ENCODE measurements around the gene SERP2.

The SERP2 gene

GRCh38 chr13:44425041-44425814 is 51.6 kb downstream of the SERP2 start:
- no peak overlapping the region for H3K4me3 ChIP-seq (replicated peaks; ENCODE audit: low read depth, low read length)
- DNase-seq (ENCODE audit: extremely low read depth, low read depth): no peak
- TF ChIP-seq, protein P1, sequence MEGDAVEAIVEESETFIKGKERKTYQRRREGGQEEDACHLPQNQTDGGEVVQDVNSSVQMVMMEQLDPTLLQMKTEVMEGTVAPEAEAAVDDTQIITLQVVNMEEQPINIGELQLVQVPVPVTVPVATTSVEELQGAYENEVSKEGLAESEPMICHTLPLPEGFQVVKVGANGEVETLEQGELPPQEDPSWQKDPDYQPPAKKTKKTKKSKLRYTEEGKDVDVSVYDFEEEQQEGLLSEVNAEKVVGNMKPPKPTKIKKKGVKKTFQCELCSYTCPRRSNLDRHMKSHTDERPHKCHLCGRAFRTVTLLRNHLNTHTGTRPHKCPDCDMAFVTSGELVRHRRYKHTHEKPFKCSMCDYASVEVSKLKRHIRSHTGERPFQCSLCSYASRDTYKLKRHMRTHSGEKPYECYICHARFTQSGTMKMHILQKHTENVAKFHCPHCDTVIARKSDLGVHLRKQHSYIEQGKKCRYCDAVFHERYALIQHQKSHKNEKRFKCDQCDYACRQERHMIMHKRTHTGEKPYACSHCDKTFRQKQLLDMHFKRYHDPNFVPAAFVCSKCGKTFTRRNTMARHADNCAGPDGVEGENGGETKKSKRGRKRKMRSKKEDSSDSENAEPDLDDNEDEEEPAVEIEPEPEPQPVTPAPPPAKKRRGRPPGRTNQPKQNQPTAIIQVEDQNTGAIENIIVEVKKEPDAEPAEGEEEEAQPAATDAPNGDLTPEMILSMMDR (IDR thresholded peaks at IDR 0.05; ENCODE audit: low read depth, low read length, missing control alignments): no peak

GRCh38 chr13:44425815-44426078 is 52.1 kb downstream of the SERP2 start:
- TF ChIP-seq, protein P1 (IDR thresholded peaks at IDR 0.05; ENCODE audit: low read depth, low read length, missing control alignments): no peak
- no peak overlapping the region for H3K4me3 ChIP-seq (replicated peaks; ENCODE audit: low read depth, low read length)
- no peak for DNase-seq (ENCODE audit: extremely low read depth, low read depth)

GRCh38 chr13:44426461-44426860 is 52.8 kb downstream of the SERP2 start:
- no peak overlapping the region for H3K4me3 ChIP-seq (replicated peaks; ENCODE audit: low read depth, low read length)
- TF ChIP-seq, protein P1 (IDR thresholded peaks at IDR 0.05; ENCODE audit: low read depth, low read length, missing control alignments): no peak
- no peak for DNase-seq (ENCODE audit: extremely low read depth, low read depth)

DNA sequence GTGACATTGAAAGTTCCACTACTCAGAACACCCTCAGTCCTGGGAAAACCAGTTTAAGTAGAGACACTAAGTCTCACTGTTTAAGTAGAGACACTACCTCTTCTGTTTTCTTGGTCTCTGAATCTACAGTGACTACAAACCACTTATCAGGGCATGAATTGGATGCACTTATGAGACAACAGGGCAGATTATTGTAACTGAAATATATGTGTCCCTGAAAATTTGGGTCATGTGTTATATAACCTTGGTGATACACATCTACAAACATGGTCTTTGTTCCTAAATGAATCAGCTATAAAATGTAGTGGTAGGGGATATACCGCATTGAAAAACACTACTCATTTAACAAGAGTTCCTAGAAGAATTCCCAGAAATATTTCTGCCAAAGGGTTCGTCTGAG is 55.7 kb downstream of the SERP2 start:
- TF ChIP-seq, protein P1 (IDR thresholded peaks at IDR 0.05; ENCODE audit: low read depth, low read length, missing control alignments): no peak
- no peak for DNase-seq (ENCODE audit: extremely low read depth, low read depth)
- H3K4me3 ChIP-seq (replicated peaks; ENCODE audit: low read depth, low read length): no peak overlapping the region

GRCh38 chr13:44431150-44431549 is 57.5 kb downstream of the SERP2 start:
- DNase-seq (ENCODE audit: extremely low read depth, low read depth): no peak
- TF ChIP-seq, protein P1 (IDR thresholded peaks at IDR 0.05; ENCODE audit: low read depth, low read length, missing control alignments): no peak
- no peak overlapping the region for H3K4me3 ChIP-seq (replicated peaks; ENCODE audit: low read depth, low read length)

DNA sequence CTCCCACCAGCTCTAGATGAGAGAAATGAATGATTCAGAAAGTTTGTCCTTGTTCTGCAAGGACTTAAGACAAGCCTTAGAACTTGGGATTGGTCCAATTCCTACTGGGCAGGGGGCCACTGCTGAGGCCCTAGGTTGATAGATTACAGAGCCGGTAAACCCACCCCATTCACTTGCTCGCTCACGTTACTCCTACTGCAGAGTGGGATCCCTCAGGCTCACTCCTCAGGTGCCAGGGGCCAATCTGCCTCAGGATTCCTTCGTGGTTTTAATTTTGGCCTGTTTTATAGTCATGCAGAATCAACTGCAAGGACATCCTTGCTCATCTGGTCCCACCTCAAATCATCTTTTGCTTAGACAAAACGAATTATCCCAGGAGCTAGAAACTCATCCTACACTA is 59.0 kb downstream of the SERP2 start:
- TF ChIP-seq, protein P1 (IDR thresholded peaks at IDR 0.05; ENCODE audit: low read depth, low read length, missing control alignments): no peak
- H3K4me3 ChIP-seq (replicated peaks; ENCODE audit: low read depth, low read length): no peak overlapping the region
- DNase-seq (ENCODE audit: extremely low read depth, low read depth): no peak

All from HFF-Myc (cell line).